ENCODE measurements around the gene RAB30. TPM values are rescaled to one million over a fixed set of nuclear protein-coding genes. Genes with fewer than 3 reads are reported as not detected.
"Not testable (repeated sequence)": the region's sequence is repeated elsewhere in the genome, so short reads cannot be mapped to it uniquely, and the experiment has no call there.

RAB30 gene
- total and polyA plus RNA-seq, 2 donors = 4.5 to 7.5 TPM

DNA sequence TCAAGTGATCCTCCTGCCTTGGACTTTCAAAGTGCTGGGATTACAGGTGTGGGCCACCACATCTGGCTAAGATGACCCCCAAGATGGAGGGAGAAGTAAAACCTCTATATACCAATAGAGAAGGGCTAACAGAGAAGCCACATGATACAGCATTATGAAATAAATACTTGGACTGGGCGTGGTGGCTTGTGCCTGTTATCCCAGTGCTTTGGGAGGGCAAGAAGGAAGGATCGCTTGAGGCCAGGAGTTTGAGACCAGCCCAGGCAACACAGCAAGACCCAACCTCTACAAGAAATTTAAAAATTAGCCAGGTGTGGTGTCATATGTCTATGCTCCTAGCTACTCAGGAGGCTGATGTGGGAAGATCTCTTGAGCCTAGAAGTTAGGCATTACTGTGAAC is 61.7 kb downstream of the RAB30 start:
- H3K27ac ChIP-seq (ENCODE audit: low read depth in 1 of 2, low read length in 1 of 2) = no peak overlapping the region
- no peaks in the 10 kb centered on the region for H3K27me3 ChIP-seq (ENCODE audit: control insufficient read depth in 2 of 2, insufficient read depth in 1 of 2, low read length in 1 of 2)
- no peaks in the 10 kb centered on the region for H3K9me3 ChIP-seq (ENCODE audit: control insufficient read depth in 2 of 2, insufficient read depth in 1 of 2, low read length in 1 of 2)
- WGBS = 97% methylated on average over 2 of the region's 2 CpGs
- peaks cover 0 to 8% of the 10 kb centered on the region in 2 donors for H3K4me1 ChIP-seq (ENCODE audit: control insufficient read depth in 2 of 2, insufficient read depth in 2 of 2, low read length in 2 of 2)
- no peaks in the 10 kb centered on the region for H3K36me3 ChIP-seq (ENCODE audit: control insufficient read depth in 2 of 2, insufficient read depth in 2 of 2, low read length in 1 of 2)
- no peak overlapping the region for H3K4me3 ChIP-seq (ENCODE audit: low read length in 2 of 2)
- DNase-seq (ENCODE audit: low read depth in 6 of 9, low spot score in 9 of 9) = no peak

DNA sequence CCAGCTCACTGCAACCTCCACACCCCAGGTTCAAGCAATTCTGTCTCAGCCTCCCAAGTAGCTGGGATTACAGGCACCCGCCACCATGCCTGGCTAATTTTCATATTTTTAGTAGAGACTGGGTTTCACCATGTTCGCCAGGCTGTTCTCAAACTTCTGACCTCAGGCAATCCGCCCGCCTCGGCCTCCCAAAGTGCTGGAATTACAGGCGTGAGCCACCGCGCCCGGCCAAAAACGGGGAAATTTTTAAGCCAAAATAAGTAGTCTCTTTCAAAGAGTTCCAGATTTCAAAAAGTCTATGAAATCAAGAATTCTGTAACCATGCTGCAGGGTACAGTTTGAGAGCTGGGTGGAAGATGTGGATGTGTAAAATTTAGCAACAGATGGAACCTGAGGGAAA is 62.6 kb downstream of the RAB30 start:
- not testable (repeated sequence) for H3K4me3 ChIP-seq (ENCODE audit: low read length in 2 of 2); H3K27me3 ChIP-seq (ENCODE audit: control insufficient read depth in 2 of 2, insufficient read depth in 1 of 2, low read length in 1 of 2); H3K27ac ChIP-seq (ENCODE audit: low read depth in 1 of 2, low read length in 1 of 2); H3K9me3 ChIP-seq (ENCODE audit: control insufficient read depth in 2 of 2, insufficient read depth in 1 of 2, low read length in 1 of 2); DNase-seq (ENCODE audit: low read depth in 6 of 9, low spot score in 9 of 9); H3K36me3 ChIP-seq (ENCODE audit: control insufficient read depth in 2 of 2, insufficient read depth in 2 of 2, low read length in 1 of 2); H3K4me1 ChIP-seq (ENCODE audit: control insufficient read depth in 2 of 2, insufficient read depth in 2 of 2, low read length in 2 of 2)
- 98% methylated on average over 10 of the region's 10 CpGs for WGBS

DNA sequence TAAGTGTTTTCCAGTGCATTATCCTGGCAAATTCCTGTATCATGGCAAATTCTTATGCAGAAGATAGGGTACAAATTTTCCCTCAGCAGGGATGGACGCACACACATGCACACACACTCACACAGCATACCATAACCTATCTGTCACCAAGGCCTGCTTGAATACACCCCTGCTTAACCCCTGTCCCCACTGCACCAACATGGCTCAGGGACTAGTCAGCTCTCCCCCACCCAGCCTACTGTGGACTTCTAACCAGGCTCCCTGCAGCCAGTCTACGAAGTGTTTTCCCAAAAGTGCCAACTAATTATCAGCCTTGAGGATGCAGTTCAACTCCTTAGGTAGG is 63.1 kb downstream of the RAB30 start:
- no peak overlapping the region for H3K4me3 ChIP-seq (ENCODE audit: low read length in 2 of 2)
- no peaks in the 10 kb centered on the region for H3K9me3 ChIP-seq (ENCODE audit: control insufficient read depth in 2 of 2, insufficient read depth in 1 of 2, low read length in 1 of 2)
- H3K36me3 ChIP-seq (ENCODE audit: control insufficient read depth in 2 of 2, insufficient read depth in 2 of 2, low read length in 1 of 2) = no peaks in the 10 kb centered on the region
- WGBS = 93% methylated on average over 2 of the region's 2 CpGs
- H3K27me3 ChIP-seq (ENCODE audit: control insufficient read depth in 2 of 2, insufficient read depth in 1 of 2, low read length in 1 of 2) = no peaks in the 10 kb centered on the region
- peaks cover 0 to 8% of the 10 kb centered on the region in 2 donors for H3K4me1 ChIP-seq (ENCODE audit: control insufficient read depth in 2 of 2, insufficient read depth in 2 of 2, low read length in 2 of 2)
- H3K27ac ChIP-seq (ENCODE audit: low read depth in 1 of 2, low read length in 1 of 2) = no peak overlapping the region
- no peak for DNase-seq (ENCODE audit: low read depth in 6 of 9, low spot score in 9 of 9)

DNA sequence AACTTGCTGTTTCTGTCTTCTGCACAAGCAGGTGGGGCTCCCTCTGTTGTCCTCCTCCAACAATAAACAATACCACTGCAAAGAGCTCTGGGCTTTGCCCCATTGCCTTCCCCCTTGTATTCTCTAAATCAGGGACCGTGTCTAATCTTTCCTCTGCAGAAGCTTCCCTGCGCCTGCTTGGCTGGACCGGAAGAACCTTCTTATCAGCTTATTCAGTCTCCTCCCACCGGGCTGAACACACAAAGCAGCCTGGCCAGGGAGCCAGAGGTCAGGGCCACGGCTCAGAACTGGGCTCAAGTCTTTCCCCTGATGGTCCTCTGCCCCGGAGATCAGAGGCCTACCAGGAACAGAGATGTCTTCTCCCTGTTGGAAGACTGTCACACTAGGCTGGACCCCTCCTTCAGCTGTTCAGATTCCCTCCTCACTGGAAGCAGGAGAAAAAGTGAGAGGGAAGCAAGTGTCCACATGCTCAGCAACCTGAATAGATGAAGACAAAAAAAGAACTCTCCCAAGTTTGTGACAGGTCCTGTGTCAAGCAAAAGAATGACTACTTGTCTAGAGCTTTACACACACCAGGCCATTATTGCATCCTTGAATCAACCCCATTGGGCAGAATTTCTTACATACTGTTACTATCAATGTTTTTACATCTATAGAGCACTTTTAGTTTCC is 63.7 kb downstream of the RAB30 start:
- no peak overlapping the region for H3K27ac ChIP-seq (ENCODE audit: low read depth in 1 of 2, low read length in 1 of 2)
- H3K27me3 ChIP-seq (ENCODE audit: control insufficient read depth in 2 of 2, insufficient read depth in 1 of 2, low read length in 1 of 2) = no peaks in the 10 kb centered on the region
- DNase-seq (ENCODE audit: low read depth in 6 of 9, low spot score in 9 of 9) = no peak
- H3K4me3 ChIP-seq (ENCODE audit: low read length in 2 of 2) = no peak overlapping the region
- WGBS = 40% methylated on average over 6 of the region's 6 CpGs
- no peaks in the 10 kb centered on the region for H3K9me3 ChIP-seq (ENCODE audit: control insufficient read depth in 2 of 2, insufficient read depth in 1 of 2, low read length in 1 of 2)
- peaks cover 0 to 8% of the 10 kb centered on the region in 2 donors for H3K4me1 ChIP-seq (ENCODE audit: control insufficient read depth in 2 of 2, insufficient read depth in 2 of 2, low read length in 2 of 2)
- no peaks in the 10 kb centered on the region for H3K36me3 ChIP-seq (ENCODE audit: control insufficient read depth in 2 of 2, insufficient read depth in 2 of 2, low read length in 1 of 2)

DNA sequence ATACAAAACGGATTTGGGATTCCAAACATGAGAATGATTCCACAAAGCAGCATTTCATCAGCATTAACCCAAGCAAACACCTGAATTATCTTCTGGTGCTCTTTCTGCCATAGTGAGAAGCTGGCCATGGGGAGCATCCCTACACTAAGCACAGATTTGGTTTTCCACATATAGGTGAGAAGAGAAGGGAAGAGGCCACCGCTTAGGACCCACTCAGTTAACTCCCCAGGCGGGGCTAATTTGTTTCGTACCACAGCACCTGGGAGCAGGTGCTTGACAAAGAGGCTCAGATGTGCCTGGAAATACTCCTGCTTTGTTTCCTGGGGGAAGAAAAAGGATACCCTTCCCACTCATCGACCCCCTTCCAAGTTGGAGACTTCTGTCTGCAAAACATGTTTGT is 64.2 kb downstream of the RAB30 start:
- 83% methylated on average over 5 of the region's 5 CpGs for WGBS
- Histone ChIP-seq H3K9me3 (ENCODE audit: control insufficient read depth in 2 of 2, insufficient read depth in 1 of 2, low read length in 1 of 2) (no peaks in the 10 kb centered on the region), H3K36me3 (ENCODE audit: control insufficient read depth in 2 of 2, insufficient read depth in 2 of 2, low read length in 1 of 2) (no peaks in the 10 kb centered on the region), H3K4me3 (ENCODE audit: low read length in 2 of 2) (no peak overlapping the region), H3K27me3 (ENCODE audit: control insufficient read depth in 2 of 2, insufficient read depth in 1 of 2, low read length in 1 of 2) (no peaks in the 10 kb centered on the region), H3K4me1 (ENCODE audit: control insufficient read depth in 2 of 2, insufficient read depth in 2 of 2, low read length in 2 of 2) (peaks cover 0 to 8% of the 10 kb centered on the region in 2 donors), H3K27ac (ENCODE audit: low read depth in 1 of 2, low read length in 1 of 2) (no peak overlapping the region)
- DNase-seq (ENCODE audit: low read depth in 6 of 9, low spot score in 9 of 9) = no peak

DNA sequence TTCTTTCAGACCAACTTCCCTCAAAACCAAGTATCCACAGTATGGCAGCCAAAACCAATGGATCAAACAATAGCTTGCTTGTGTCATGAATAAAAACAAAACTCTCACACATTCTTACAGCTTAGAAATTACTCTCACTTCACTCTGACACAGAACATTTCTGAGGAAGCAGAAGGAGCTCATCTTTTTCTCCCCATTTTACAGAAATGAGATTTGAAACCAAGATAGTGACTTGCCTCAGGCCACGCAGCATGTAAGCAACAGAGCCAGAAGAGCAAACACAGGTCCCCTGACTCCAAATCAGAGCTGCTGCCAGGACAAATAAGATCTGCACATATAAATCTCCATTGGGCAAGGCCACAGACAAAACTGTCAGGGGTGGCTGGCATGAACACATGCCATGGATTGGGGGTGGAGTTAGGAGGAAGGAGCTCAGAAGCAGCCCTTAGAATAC is 64.8 kb downstream of the RAB30 start:
- H3K27ac ChIP-seq (ENCODE audit: low read depth in 1 of 2, low read length in 1 of 2) = no peak overlapping the region
- no peaks in the 10 kb centered on the region for H3K36me3 ChIP-seq (ENCODE audit: control insufficient read depth in 2 of 2, insufficient read depth in 2 of 2, low read length in 1 of 2)
- DNase-seq (ENCODE audit: low read depth in 6 of 9, low spot score in 9 of 9) = peak in 1 of 9 donors; percentile 15
- no peaks in the 10 kb centered on the region for H3K27me3 ChIP-seq (ENCODE audit: control insufficient read depth in 2 of 2, insufficient read depth in 1 of 2, low read length in 1 of 2)
- H3K4me3 ChIP-seq (ENCODE audit: low read length in 2 of 2) = no peak overlapping the region
- H3K9me3 ChIP-seq (ENCODE audit: control insufficient read depth in 2 of 2, insufficient read depth in 1 of 2, low read length in 1 of 2) = no peaks in the 10 kb centered on the region
- peaks cover 0 to 8% of the 10 kb centered on the region in 2 donors for H3K4me1 ChIP-seq (ENCODE audit: control insufficient read depth in 2 of 2, insufficient read depth in 2 of 2, low read length in 2 of 2)
- WGBS = 93% methylated on average over 1 of the region's 1 CpG

DNA sequence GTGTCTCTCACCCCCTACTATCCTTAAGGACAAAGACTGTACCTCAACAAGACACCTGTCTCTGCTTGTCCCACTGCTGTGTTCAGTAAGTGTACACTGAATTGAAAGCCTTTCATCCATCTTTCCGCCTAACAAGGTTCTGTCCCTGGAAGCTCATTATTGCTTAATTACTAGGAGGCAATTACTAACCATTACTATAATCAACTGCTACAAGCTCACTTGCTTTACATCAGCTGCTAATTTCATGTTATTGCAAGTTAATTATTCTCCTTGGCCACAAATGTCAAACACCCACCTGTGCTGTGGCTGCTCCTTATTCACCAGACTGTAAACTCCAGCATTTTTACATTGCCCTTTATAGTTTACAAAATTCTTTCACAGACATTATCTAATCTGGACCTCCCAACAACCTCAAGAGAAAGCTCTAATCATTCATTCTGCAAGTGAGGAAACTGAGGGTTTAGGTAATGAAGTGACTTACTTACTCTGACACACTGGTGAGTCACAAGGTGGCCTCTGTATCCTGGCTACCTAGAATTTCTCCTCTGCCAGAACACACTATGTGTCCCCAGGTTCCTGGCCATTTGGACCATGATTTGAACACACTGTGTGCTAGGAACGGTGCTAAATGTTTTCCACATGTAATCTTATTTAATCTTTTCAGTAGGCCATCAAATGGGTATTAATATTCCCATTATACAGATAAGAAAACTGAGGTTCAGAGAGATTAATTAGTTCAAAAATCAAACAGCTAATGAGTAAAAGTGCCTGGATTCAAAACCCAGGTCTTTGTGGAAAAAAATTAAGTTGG is 66.7 kb downstream of the RAB30 start:
- WGBS = 96% methylated on average over 2 of the region's 2 CpGs

DNA sequence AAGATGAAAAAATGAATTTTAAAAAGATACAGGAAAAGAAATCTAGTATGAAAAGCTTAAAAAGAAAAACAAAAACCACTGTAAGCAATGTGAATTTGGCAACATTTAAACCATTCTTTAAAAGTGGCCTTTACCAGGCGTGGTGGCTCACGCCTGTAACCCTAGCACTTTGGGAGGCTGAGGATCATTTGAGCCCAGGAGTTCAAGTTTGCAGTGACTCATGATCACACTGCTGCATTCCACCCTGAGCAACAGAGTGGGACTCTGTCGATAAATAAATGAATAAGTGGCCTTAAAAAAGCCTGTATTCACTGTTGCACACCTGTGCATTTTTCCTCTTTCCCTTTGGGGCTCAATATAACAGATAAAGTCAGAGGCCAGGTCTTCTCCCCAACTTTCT is 69.2 kb downstream of the RAB30 start:
- no peak overlapping the region for H3K27ac ChIP-seq (ENCODE audit: low read depth in 1 of 2, low read length in 1 of 2)
- no peaks in the 10 kb centered on the region for H3K36me3 ChIP-seq (ENCODE audit: control insufficient read depth in 2 of 2, insufficient read depth in 2 of 2, low read length in 1 of 2)

More for the DNA sequence above, 66.7 kb downstream of the RAB30 start:
- no peaks in the 10 kb centered on the region for H3K27me3 ChIP-seq (ENCODE audit: control insufficient read depth in 2 of 2, insufficient read depth in 1 of 2, low read length in 1 of 2)
- no peak for DNase-seq (ENCODE audit: low read depth in 6 of 9, low spot score in 9 of 9)
- H3K4me3 ChIP-seq (ENCODE audit: low read length in 2 of 2) = no peak overlapping the region
- H3K4me1 ChIP-seq (ENCODE audit: control insufficient read depth in 2 of 2, insufficient read depth in 2 of 2, low read length in 2 of 2) = peaks cover 0 to 8% of the 10 kb centered on the region in 2 donors
- no peaks in the 10 kb centered on the region for H3K36me3 ChIP-seq (ENCODE audit: control insufficient read depth in 2 of 2, insufficient read depth in 2 of 2, low read length in 1 of 2)
- no peaks in the 10 kb centered on the region for H3K9me3 ChIP-seq (ENCODE audit: control insufficient read depth in 2 of 2, insufficient read depth in 1 of 2, low read length in 1 of 2)
- H3K27ac ChIP-seq (ENCODE audit: low read depth in 1 of 2, low read length in 1 of 2) = no peak overlapping the region

DNA sequence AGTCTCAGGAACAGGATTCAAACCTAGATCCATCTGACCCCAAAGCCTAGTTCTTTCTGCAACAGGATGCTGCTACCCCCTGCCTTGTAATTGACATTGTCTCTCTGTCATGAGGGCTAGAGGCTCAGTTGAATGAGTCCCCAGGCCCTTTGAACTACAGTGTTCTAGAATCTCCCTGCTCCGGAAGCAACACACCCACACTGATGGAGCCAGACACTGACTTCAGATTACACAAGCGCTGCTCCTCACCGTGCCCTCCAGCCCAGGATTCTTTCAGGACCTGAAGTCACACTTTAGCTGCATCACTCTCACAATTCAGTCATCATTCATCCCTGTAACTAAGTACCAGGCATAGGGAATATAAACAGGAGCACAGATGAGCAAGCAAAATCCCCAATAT is 69.6 kb downstream of the RAB30 start:
- Histone ChIP-seq H3K4me3 (ENCODE audit: low read length in 2 of 2) (no peak overlapping the region), H3K27me3 (ENCODE audit: control insufficient read depth in 2 of 2, insufficient read depth in 1 of 2, low read length in 1 of 2) (no peaks in the 10 kb centered on the region), H3K9me3 (ENCODE audit: control insufficient read depth in 2 of 2, insufficient read depth in 1 of 2, low read length in 1 of 2) (no peaks in the 10 kb centered on the region), H3K27ac (ENCODE audit: low read depth in 1 of 2, low read length in 1 of 2) (no peak overlapping the region), H3K4me1 (ENCODE audit: control insufficient read depth in 2 of 2, insufficient read depth in 2 of 2, low read length in 2 of 2) (peaks cover 0 to 2% of the 10 kb centered on the region in 2 donors), H3K36me3 (ENCODE audit: control insufficient read depth in 2 of 2, insufficient read depth in 2 of 2, low read length in 1 of 2) (no peaks in the 10 kb centered on the region)
- 89% methylated on average over 3 of the region's 3 CpGs for WGBS
- DNase-seq (ENCODE audit: low read depth in 6 of 9, low spot score in 9 of 9) = peak in 1 of 9 donors; percentile 28

More for the DNA sequence above, 69.2 kb downstream of the RAB30 start:
- no peaks in the 10 kb centered on the region for H3K27me3 ChIP-seq (ENCODE audit: control insufficient read depth in 2 of 2, insufficient read depth in 1 of 2, low read length in 1 of 2)
- no peaks in the 10 kb centered on the region for H3K9me3 ChIP-seq (ENCODE audit: control insufficient read depth in 2 of 2, insufficient read depth in 1 of 2, low read length in 1 of 2)
- DNase-seq (ENCODE audit: low read depth in 6 of 9, low spot score in 9 of 9) = no peak
- no peak overlapping the region for H3K4me3 ChIP-seq (ENCODE audit: low read length in 2 of 2)
- WGBS = 98% methylated on average over 3 of the region's 3 CpGs
- peaks cover 0 to 4% of the 10 kb centered on the region in 2 donors for H3K4me1 ChIP-seq (ENCODE audit: control insufficient read depth in 2 of 2, insufficient read depth in 2 of 2, low read length in 2 of 2)

Data from thymus (tissue), 11 donors.